NCI-H2029 (cell line): Measurements from ENCODE around the gene SRPX2.
"Not testable (repeated sequence)": the region's sequence is repeated elsewhere in the genome, so short reads cannot be mapped to it uniquely, and the experiment has no call there.

Source experiments
- DNase-seq: peaks from one replicate; lab custom pipeline; 2025; lab: John Stamatoyannopoulos, UW

The SRPX2 gene

GRCh38 chrX:100700809-100701208, 56.8 kb downstream of the SRPX2 start:
- DNase-seq, result no peak

- no peak for DNase-seq
These were observed 60.7 kb downstream of the SRPX2 start for GRCh38 chrX:100704581-100705203.

GRCh38 chrX:100710816-100711215, 66.8 kb downstream of the SRPX2 start:
- DNase-seq, result no peak

GRCh38 chrX:100717363-100717762, 73.4 kb downstream of the SRPX2 start:
- DNase-seq, result no peak

- DNase-seq, result no peak
These were observed 75.1 kb downstream of the SRPX2 start for GRCh38 chrX:100719139-100719538.

- DNase-seq, result no peak
These were observed 76.3 kb downstream of the SRPX2 start for GRCh38 chrX:100720301-100720700.

- no peak for DNase-seq
These were observed 77.3 kb downstream of the SRPX2 start for GRCh38 chrX:100721328-100721727.

- not testable (repeated sequence) for DNase-seq
These were observed 80.0 kb downstream of the SRPX2 start for GRCh38 chrX:100724006-100724405.
